Effector CD4-positive, alpha-beta T cell (primary cell): ENCODE data around the gene PNPLA7.
"Not testable (repeated sequence)": the region's sequence is repeated elsewhere in the genome, so short reads cannot be mapped to it uniquely, and the experiment has no call there.

Source experiments
- DNase-seq: peaks from one replicate; pipeline ENCODE4 v3.0.0-alpha.2; 2020

Gene PNPLA7

GRCh38 chr9:137459152-137459600, 91.0 kb downstream of the PNPLA7 start, which contains the start of gene NSMF:
Gene NSMF (minus strand): TSS chr9:137459334. CDS start chr9:137459102, 232 bp downstream.
- peak; percentile 93 for DNase-seq

GRCh38 chr9:137458194-137459151, 91.7 kb downstream of the PNPLA7 start:
- no peak for DNase-seq

DNA sequence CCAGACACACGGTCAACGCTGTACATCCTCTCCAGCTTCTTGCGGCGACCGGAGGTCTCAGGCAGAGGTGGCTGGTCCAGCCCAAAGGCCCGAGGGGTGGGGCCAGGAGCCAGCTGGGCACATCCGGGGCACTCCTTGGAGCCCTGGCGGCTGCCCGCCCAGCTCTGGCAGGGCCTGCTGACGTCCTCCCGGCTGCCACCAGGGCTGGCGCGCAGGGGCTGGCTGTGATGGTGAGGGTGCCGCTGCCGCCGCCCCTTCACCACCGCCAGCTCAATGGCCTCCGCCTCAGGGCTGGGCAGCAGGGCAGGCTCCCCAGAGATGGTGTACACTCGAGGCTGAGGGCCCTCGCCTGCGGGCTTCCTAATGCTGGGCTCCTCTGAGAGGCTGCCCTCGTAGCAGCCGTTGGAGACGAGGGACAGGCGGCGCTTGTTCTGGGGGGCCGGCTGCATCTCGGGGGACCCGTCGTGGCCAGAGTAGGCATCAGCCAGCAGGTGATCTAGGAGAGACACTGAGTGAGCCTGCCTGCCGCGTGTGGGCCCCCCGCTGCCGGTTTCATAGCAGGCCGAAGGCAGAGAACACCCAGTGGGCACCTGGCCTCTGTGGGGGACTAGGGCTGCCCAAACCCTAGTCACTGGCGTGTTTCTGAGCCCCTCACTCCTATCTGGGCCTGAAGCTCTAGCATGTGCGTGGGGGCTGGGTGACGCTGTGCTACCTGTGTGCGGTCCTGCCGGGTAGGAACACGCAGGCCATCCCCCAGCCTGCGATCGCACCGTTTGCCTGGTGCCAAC, 92.6 kb downstream of the PNPLA7 start:
- peak; percentile 3 for DNase-seq

DNA sequence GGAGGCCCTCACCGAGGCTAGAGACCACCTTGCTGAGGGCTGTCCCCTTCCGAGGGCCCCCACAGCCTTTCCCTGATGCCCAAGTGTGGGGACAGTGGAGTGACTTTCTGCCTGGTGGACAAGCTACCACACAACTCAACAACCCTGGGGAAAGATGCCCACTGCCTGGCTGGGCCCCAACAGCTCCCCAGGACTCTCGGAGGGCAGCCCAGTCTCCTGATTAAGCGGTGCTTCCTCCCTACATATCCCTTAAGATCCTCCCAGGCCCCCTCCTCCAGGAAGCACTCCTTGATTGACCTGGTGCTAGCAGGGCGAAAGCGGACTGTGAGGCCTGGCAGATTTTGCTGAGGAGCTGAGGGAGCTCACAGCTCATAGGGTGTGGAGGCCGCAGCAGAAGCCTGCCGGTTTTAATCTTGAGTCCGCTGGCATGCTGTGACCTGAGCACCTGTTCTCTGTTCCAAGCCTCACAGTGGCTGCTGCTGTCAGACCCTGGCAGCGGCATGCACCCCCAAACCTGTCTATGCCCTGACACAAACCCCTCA, 93.3 kb downstream of the PNPLA7 start:
- DNase-seq: no peak

- no peak for DNase-seq
These were observed 93.9 kb downstream of the PNPLA7 start for GRCh38 chr9:137456061-137456863.

DNA sequence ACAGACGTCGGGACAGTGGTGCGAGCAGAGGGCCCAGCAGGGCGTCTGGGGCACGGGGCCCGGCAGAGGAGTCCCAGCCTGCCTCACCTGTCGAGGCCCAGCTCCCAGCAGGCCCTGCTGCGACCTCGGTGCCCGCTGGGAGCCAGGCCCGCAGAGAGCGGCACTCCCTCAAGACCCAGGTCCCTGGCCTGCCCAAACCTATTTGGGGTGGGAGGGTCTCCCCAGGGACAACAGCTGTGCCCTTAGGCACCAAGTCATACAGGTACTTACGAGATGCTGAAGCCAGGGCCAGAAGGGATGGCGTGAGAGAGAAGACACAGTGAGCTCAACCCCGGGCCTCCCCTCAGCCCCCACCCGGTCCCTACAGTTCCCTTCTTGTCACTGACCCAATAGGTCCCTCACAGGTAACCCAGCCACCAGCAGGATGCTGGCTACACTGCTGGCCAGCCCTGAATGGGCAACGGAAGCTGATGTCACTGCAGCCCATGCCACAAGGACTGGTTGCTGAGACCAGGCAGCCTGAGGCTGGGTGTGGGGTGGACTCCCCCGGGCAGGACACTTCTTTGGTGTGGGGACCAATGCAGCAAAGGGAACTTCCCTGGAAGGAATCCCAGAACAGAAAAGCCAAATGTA, 94.7 kb downstream of the PNPLA7 start:
- no peak for DNase-seq

DNA sequence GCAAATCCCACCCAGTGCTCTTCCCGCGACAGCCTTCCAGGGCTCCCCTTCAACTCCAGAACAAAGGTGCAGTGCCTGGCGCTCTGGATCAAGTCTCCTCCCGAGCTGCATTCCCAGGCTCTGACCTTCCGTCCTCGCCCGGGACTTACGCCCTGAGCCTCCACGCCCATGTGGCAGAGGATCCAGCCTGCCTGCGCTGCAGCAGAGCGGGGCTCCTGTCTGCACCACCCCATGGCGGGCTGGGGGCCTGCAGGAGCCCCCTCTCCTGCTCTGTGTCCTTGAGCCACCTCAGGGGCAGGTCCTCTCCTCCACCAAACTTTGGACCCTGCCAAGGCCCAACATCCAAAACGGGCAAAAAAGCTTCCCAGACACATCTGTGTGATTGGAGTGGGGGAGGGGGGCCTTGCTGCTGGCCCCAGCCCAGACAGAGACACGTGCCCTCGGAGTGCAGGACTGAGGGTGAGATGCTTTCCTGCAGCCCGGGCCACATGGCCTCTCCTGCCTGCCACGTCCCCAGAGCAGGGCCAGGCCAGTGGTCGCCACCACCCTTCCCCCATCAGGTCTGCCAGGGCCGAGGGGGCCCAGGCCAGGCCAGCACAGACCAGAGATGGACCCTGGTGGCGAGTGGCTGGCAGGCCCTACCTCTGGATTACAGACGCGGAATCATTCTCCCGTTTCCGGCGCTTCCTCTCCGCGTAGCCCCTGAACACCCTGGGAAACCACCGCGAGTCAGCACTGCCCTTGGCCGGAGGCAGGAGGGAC, 95.4 kb downstream of the PNPLA7 start:
- DNase-seq: peak; percentile 1

GRCh38 chr9:137454145-137454596, 96.0 kb downstream of the PNPLA7 start:
- DNase-seq: peak; percentile 19

- DNase-seq: peak; percentile 49
These were observed 96.5 kb downstream of the PNPLA7 start for GRCh38 chr9:137453643-137454081.

GRCh38 chr9:137452761-137453642, 97.2 kb downstream of the PNPLA7 start:
- DNase-seq: peak; percentile 2

DNA sequence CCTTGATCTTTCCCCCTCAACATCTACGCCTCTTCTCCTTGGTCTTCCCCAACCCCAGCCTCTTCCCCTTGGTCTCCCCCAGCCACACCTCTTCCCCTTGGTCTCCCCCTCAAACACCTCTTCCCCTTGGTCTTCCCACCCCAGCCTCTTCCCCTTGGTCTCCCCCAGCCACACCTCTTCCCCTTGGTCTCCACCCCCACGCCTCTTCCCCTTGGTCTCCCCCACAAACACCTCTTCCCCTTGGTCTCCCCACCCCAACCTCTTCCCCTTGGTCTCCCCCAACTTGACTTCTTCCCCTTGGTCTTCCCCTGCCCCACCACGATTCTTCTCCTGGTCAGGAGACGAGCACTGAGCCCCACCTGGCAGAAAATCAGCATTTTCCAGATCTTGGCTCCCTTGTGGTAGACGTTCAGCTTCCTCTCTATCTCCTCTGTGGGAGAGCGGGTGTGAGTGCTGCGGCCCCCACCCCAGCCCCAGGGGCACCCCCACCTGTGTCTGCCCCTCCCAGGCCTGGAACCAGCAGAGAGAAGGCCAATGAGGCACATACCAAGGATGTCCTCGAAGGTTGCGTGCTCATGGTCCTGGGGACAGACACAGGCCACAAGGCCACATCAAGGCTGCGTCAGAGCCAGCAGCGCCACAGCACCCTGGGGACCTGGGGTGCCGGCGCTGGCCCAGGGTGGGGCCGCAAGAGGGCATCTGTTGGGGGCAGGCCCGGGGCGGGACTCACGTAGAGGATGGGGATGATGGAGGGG, 98.0 kb downstream of the PNPLA7 start:
- peak; percentile 1 for DNase-seq

GRCh38 chr9:137451264-137452005, 98.8 kb downstream of the PNPLA7 start:
- not testable (repeated sequence) for DNase-seq

DNA sequence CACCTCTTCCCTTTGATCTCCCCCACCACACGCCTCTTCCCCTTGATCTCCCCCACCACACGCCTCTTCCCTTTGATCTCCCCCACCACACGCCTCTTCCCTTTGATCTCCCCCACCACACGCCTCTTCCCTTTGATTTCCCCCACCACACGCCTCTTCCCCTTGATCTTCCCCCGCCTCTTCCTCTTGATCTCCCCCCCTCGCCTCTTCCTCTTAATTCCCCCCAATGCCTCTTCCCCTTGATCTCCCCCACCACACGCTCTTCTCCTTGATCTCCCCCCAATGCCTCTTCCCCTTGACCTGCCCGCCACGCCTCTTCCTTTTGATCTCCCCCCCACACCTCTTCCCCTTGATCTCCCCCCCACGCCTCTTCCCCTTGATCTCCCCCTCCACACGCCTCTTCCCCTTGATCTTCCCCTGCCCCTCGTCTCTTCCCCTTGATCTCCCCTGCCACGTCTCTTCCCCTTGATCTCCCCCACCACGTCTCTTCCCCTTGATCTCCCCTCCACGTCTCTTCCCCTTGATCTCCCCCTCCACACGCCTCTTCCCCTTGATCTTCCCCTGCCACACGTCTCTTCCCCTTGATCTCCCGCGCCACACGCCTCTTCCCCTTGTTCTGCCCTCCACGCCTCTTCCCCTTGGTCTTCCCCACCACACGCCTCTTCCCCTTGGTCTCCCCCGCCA, 99.5 kb downstream of the PNPLA7 start:
- DNase-seq: not testable (repeated sequence)

DNA sequence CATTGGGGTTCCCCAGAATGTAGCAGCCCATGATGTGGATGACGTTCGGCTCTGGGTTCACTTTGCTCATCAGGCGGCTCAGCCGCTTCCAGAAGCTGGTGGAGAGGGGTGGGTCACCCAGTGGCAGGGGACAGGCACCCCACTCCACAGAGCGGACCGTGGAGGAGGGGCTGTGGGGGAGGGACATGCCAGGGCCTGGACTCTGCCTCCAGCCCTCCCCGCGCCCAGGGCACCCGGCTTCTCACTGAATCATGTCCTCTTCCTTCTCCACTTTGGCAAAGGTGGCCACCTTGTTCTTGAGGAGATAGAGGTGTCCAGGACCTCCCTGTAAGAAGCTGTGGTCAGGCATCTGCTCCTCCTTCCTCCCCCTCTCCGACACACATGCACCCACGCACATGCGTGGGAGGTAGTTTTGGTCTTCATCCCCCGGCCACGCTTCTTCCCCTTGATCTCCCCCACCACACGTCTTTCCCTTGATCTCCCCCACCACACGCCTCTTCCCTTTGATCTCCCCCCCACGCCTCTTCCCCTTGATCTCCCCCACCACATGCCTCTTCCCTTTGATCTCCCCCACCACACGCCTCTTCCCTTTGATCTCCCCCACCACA, 100.2 kb downstream of the PNPLA7 start:
- DNase-seq: no peak

GRCh38 chr9:137449081-137449844, 100.9 kb downstream of the PNPLA7 start:
- DNase-seq: no peak

- no peak for DNase-seq
These were observed 101.6 kb downstream of the PNPLA7 start for GRCh38 chr9:137448602-137448962.
